Endothelial cell of umbilical vein (primary cell): ENCODE results near the gene CCDC142. TPM values are rescaled to one million over a fixed set of nuclear protein-coding genes. Genes with fewer than 3 reads are reported as not detected.

ENCODE experiments used
- BruUV-seq: library from RNA; stranded (reverse); fragments of 400-500 nt; replicated peaks from 2 replicates; lab custom pipeline; 2021; lab: Mats Ljungman, UMichigan
- CTCF ChIA-PET: fragments of 300-600, 350-600 bp; sonication (Branson Sonifier 250); formaldehyde crosslinking; loops from one replicate; lab custom pipeline; 2021; ENCODE audit warnings: antibody characterized with exemption, inconsistent platforms; lab: Charles Lee
- POLR2A ChIA-PET: fragments of 300-600, 350-600 bp; sonication (Branson Sonifier 250); formaldehyde crosslinking; loops from one replicate; lab custom pipeline; 2021; ENCODE audit warnings: antibody characterized with exemption, inconsistent platforms; lab: Charles Lee
- DNase-seq: peaks from one replicate; pipeline ENCODE4 v3.0.0-alpha.2; 2011; ENCODE audit warnings: low read depth, low spot score
- FAIRE-seq: peaks from 2 replicates; lab custom pipeline; 2011; peaks lifted over from hg19 to GRCh38; lab: Jason Lieb, UNC
- H2AFZ ChIP-seq: 2 replicates; pipeline ENCODE4 v1.6.0; 2012; ENCODE audit warnings: low read depth, low read length, control low read depth, inconsistent platforms
- H3K27ac ChIP-seq: 2 replicates; pipeline ENCODE4 v1.5.1; 2011; ENCODE audit warnings: low read depth, mild to moderate bottlenecking, control low read depth, low read length, moderate library complexity; ENCODE audit not compliant: insufficient read depth
- H3K27me3 ChIP-seq, 2 experiments: 2 replicates each; pipeline versions ENCODE4 v1.6.0 to v1.6.1; 2011; ENCODE audit warnings: low read length in 2 of 2, mixed read lengths in 1 of 2; ENCODE audit not compliant: control insufficient read depth in 2 of 2, insufficient read depth in 2 of 2
- H3K36me3 ChIP-seq, 2 experiments: 2 replicates in 1 of 2; 3 replicates in 1 of 2; pipeline ENCODE4 v1.5.1; 2011; ENCODE audit warnings: low read length in 2 of 2, mild to moderate bottlenecking in 1 of 2, moderate library complexity in 1 of 2; ENCODE audit not compliant: control insufficient read depth in 2 of 2, insufficient read depth in 2 of 2; ENCODE audit errors: extremely low read depth in 1 of 2
- H3K4me1 ChIP-seq: 3 replicates; pipeline ENCODE4 v1.5.1; 2011; ENCODE audit warnings: mild to moderate bottlenecking, low read length; ENCODE audit not compliant: control insufficient read depth, insufficient read depth; ENCODE audit errors: extremely low read depth
- H3K4me2 ChIP-seq: 2 replicates; pipeline ENCODE4 v1.6.1; 2011; ENCODE audit warnings: low read length, control low read depth, mixed read lengths; ENCODE audit not compliant: insufficient read depth
- H3K4me3 ChIP-seq, 3 experiments: fragments of 200-600 bp in 1 of 3; sonication (generic), shearing (Covaris generic) in 1 of 3; replicated peaks in 1 of 3; 2 replicates each; pipeline ENCODE4 v1.5.1; 2011 to 2016; ENCODE audit warnings: control low read depth in 3 of 3, low read length in 3 of 3, mild to moderate bottlenecking in 2 of 3, inconsistent platforms in 1 of 3, low read depth in 1 of 3, moderate library complexity in 1 of 3; ENCODE audit not compliant: insufficient read depth in 1 of 3
- H3K79me2 ChIP-seq: 2 replicates; pipeline ENCODE4 v1.6.0; 2012; ENCODE audit warnings: low read length, inconsistent platforms; ENCODE audit not compliant: control insufficient read depth, insufficient read depth
- H3K9ac ChIP-seq: replicated peaks from 2 replicates; pipeline ENCODE3; 2011; ENCODE audit warnings: low read length, control low read depth; ENCODE audit not compliant: insufficient read depth; ENCODE audit errors: extremely low read depth
- H3K9me1 ChIP-seq: replicated peaks from 3 replicates; pipeline ENCODE4 v1.6.0; 2011; ENCODE audit warnings: mild to moderate bottlenecking, low read length; ENCODE audit not compliant: control insufficient read depth, insufficient read depth; ENCODE audit errors: extremely low read depth
- H3K9me3 ChIP-seq: replicated peaks from 2 replicates; pipeline ENCODE4 v1.5.1; 2012; ENCODE audit warnings: low read length, inconsistent platforms; ENCODE audit not compliant: control insufficient read depth, insufficient read depth
- H4K20me1 ChIP-seq: replicated peaks from 2 replicates; pipeline ENCODE3; 2011; ENCODE audit warnings: mild to moderate bottlenecking, low read length; ENCODE audit not compliant: control insufficient read depth, insufficient read depth; ENCODE audit errors: extremely low read depth
- EZH2 ChIP-seq: IDR thresholded peaks from 2 replicates; pipeline ENCODE4 v1.6.1; 2012; ENCODE audit warnings: borderline replicate concordance, low read depth, mild to moderate bottlenecking, moderate library complexity, low read length, inconsistent platforms; ENCODE audit not compliant: severe bottlenecking
- FOS ChIP-seq: IDR thresholded peaks from 2 replicates; pipeline ENCODE4 v1.6.1; 2011; ENCODE audit warnings: mild to moderate bottlenecking, low read length, moderate library complexity, borderline replicate concordance; ENCODE audit not compliant: insufficient read depth
- POLR2A ChIP-seq: IDR thresholded peaks from 2 replicates; pipeline ENCODE4 v1.6.1; 2012; ENCODE audit warnings: low read depth, mild to moderate bottlenecking, control low read depth, low read length
- POLR2AphosphoS5 ChIP-seq: IDR thresholded peaks from 2 replicates; pipeline ENCODE4 v1.6.1; 2012; ENCODE audit warnings: low read depth, mild to moderate bottlenecking, control low read depth, low read length, moderate library complexity; ENCODE audit not compliant: insufficient read depth
- dilution Hi-C: fragments of 300-500 bp; cut with MboI; formaldehyde crosslinking; loops from one replicate; pipeline ENCODE4 v1.15.0; 2019; ENCODE audit warnings: low sequenced_read_pairs; ENCODE audit not compliant: extremely low pct_ligation_motif_present
- intact Hi-C: fragments of 100-400 bp; cut with micrococcal nuclease; formaldehyde crosslinking; loops from one replicate; pipeline ENCODE4 v1.10.0; 2022
- polyA plus RNA-seq, 4 experiments: library from polyadenylated mRNA; depleted of rRNA in 3 of 4; stranded (reverse) in 3 of 4; unstranded in 1 of 4; fragments of >200 nt; gene quantifications; 2 replicates each; pipeline versions ENCODE4 v1.2.1 to v1.2.3, GENCODE V29; 2011 to 2012; ENCODE audit warnings: missing spikeins in 1 of 4
- total RNA-seq: library from RNA; stranded (reverse); gene quantifications from 2 replicates; pipeline ENCODE4 v1.2.3, GENCODE V29; 2021
- TF ChIP-seq, protein P1 (sequence below): IDR thresholded peaks from 2 replicates; pipeline ENCODE4 v1.6.1; 2011; ENCODE audit not compliant: insufficient read depth, insufficient read length

The CCDC142 gene
- total and polyA plus RNA-seq, 2 donors (not counting 3 experiments of a cell fraction or from before 2014, with no cell fraction given): 12.8 to 23.8 TPM

DNA sequence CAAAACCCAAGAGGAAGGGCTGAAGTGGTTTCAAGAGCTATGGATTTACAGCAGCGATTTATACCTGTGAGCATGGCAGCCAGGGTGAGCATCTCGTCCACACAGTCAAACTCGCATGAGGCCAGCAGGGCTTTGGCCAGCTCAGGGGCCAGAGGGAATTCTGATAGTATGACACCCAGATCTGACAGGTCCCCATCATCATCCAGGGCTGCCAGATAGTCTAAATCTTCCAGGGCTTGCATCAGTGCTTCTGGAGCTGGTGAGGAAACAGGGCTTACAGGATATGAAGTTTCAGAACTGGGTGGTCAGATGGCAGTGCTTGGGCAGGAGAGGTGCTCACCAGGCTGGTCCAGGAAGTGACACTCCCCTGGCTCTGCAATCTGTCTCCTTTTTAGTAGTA lies 39.7 kb upstream of the CCDC142 start:
- intact Hi-C loops: no loop called here
- no peak overlapping the region for H2AFZ ChIP-seq
- no peak overlapping the region for H3K4me3 ChIP-seq
- dilution Hi-C loops: no loop called here
- H3K9me3 ChIP-seq: no peaks in the 10 kb centered on the region
- POLR2A ChIA-PET: no interaction called here
- DNase-seq (no peak), FAIRE-seq (no peak)
- H3K4me2 ChIP-seq: no peak overlapping the region
- H3K9ac ChIP-seq: no peak overlapping the region
- H4K20me1 ChIP-seq: no peaks in the 10 kb centered on the region
- BruUV-seq: no TSS peak
- no peaks in the 10 kb centered on the region for H3K4me1 ChIP-seq
- H3K27ac ChIP-seq: no peak overlapping the region
- H3K36me3 ChIP-seq: peaks cover 5 to 13% of the 10 kb centered on the region in 2 experiments
- no peaks in the 10 kb centered on the region for H3K79me2 ChIP-seq
- peaks cover 34 to 39% of the 10 kb centered on the region in 2 experiments for H3K27me3 ChIP-seq
- H3K9me1 ChIP-seq: no peaks in the 10 kb centered on the region
- no peak for TF ChIP-seq EZH2
- CTCF ChIA-PET: no interaction called here

DNA sequence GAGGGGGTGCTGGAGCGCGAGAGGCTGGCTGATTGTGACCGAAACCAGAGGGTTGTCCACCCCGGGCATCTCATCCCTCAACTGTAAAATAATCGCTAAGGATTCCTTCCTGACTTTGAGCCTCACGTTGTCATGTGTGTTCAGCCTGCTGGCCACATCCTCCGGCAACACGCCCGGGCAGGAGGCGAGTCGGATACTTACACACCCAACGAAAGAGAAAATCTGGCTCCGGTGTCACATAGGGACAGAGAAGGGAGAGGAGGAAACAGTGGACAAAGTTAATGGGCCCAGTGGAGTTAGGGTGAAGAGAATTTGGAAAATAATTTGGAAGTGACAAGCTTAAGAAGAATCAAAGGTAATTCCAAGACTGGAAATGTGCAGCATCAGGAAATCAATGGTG lies 33.9 kb upstream of the CCDC142 start:
- H3K79me2 ChIP-seq: no peaks in the 10 kb centered on the region
- dilution Hi-C loops (no loop called here), intact Hi-C loops (loop anchor here (1.0 kb wide), 1 partner anchor 13 kb away; the partner anchor contains the start of genes AUP1 and HTRA2)
- no peak overlapping the region for H3K9ac ChIP-seq
- H3K4me3 ChIP-seq: no peak overlapping the region
- H3K4me2 ChIP-seq: no peak overlapping the region
- H2AFZ ChIP-seq: no peak overlapping the region
- no peak for FAIRE-seq
- TF ChIP-seq EZH2: no peak
- no peak for TF ChIP-seq FOS
- no peak for TF ChIP-seq POLR2AphosphoS5
- TF ChIP-seq, protein P1, sequence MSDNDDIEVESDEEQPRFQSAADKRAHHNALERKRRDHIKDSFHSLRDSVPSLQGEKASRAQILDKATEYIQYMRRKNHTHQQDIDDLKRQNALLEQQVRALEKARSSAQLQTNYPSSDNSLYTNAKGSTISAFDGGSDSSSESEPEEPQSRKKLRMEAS: no peak
- TF ChIP-seq POLR2A: no peak
- ChIA-PET POLR2A (no interaction called here), CTCF (no interaction called here)
- H3K27ac ChIP-seq: no peak overlapping the region
- H3K27me3 ChIP-seq: peaks cover 77 to 91% of the 10 kb centered on the region in 2 experiments
- H3K4me1 ChIP-seq: peaks cover 7% of the 10 kb centered on the region
- no peak for DNase-seq
- H4K20me1 ChIP-seq: no peaks in the 10 kb centered on the region
- no peaks in the 10 kb centered on the region for H3K9me1 ChIP-seq
- no TSS peak for BruUV-seq
- H3K36me3 ChIP-seq: no peaks in the 10 kb centered on the region
- no peaks in the 10 kb centered on the region for H3K9me3 ChIP-seq
